ENCODE data around the gene MLH1. TPM values are rescaled to one million over a fixed set of nuclear protein-coding genes. Genes with fewer than 3 reads are reported as not detected.

The MLH1 gene
- polyA plus RNA-seq, 6 donors from 2014 or later: 24.4 to 39.9 (median 26.7) TPM

GRCh38 chr3:37093481-37093880 lies 100.2 kb downstream of the MLH1 start:
- no peaks in the 10 kb centered on the region for H3K9me3 Mint-ChIP-seq
- ATAC-seq (ENCODE audit: low read depth in 2 of 2): no peak
- no peaks in the 10 kb centered on the region for H3K4me1 Mint-ChIP-seq
- peak overlapping the region in 2 of 6 donors; percentile 11 to 28 for H3K27ac Mint-ChIP-seq
- H3K27me3 Mint-ChIP-seq: no peaks in the 10 kb centered on the region
- DNase-seq: no peak
- no peak overlapping the region for H3K4me3 Mint-ChIP-seq
- H3K36me3 Mint-ChIP-seq: peaks cover 12 to 25% of the 10 kb centered on the region in 2 donors

GRCh38 chr3:37094636-37095035 lies 101.3 kb downstream of the MLH1 start:
- ATAC-seq (ENCODE audit: low read depth in 2 of 2) (no peak), DNase-seq (no peak)
- Mint-ChIP-seq H3K27ac (no peak overlapping the region), H3K9me3 (no peaks in the 10 kb centered on the region), H3K36me3 (peaks cover 12 to 23% of the 10 kb centered on the region in 2 donors), H3K27me3 (no peaks in the 10 kb centered on the region), H3K4me1 (no peaks in the 10 kb centered on the region), H3K4me3 (no peak overlapping the region)

GRCh38 chr3:37096288-37096687 lies 103.0 kb downstream of the MLH1 start:
- peaks cover 8 to 12% of the 10 kb centered on the region in 2 donors for H3K36me3 Mint-ChIP-seq
- H3K27ac Mint-ChIP-seq: no peak overlapping the region
- no peaks in the 10 kb centered on the region for H3K27me3 Mint-ChIP-seq
- H3K9me3 Mint-ChIP-seq: no peaks in the 10 kb centered on the region
- H3K4me1 Mint-ChIP-seq: no peaks in the 10 kb centered on the region
- ATAC-seq (ENCODE audit: low read depth in 2 of 2) (no peak), DNase-seq (no peak)
- no peak overlapping the region for H3K4me3 Mint-ChIP-seq

- H3K36me3 Mint-ChIP-seq: peaks cover 6 to 12% of the 10 kb centered on the region in 2 donors
- H3K4me1 Mint-ChIP-seq: no peaks in the 10 kb centered on the region
- no peaks in the 10 kb centered on the region for H3K27me3 Mint-ChIP-seq
- H3K9me3 Mint-ChIP-seq: no peaks in the 10 kb centered on the region
- DNase-seq: no peak
- no peak overlapping the region for H3K4me3 Mint-ChIP-seq
- no peak for ATAC-seq (ENCODE audit: low read depth in 2 of 2)
- no peak overlapping the region for H3K27ac Mint-ChIP-seq
Observed at GRCh38 chr3:37096975-37097374, 103.7 kb downstream of the MLH1 start.

- ATAC-seq (ENCODE audit: low read depth in 2 of 2): no peak
- Mint-ChIP-seq H3K27me3 (no peaks in the 10 kb centered on the region), H3K36me3 (peaks cover 9 to 12% of the 10 kb centered on the region in 2 donors)
Observed at GRCh38 chr3:37097776-37098175, 104.5 kb downstream of the MLH1 start.

GRCh38 chr3:37098884-37099283 lies 105.6 kb downstream of the MLH1 start:
- Mint-ChIP-seq H3K36me3 (peaks cover 3 to 9% of the 10 kb centered on the region in 2 donors), H3K27me3 (no peaks in the 10 kb centered on the region), H3K9me3 (no peaks in the 10 kb centered on the region), H3K4me3 (no peak overlapping the region), H3K4me1 (peaks cover 0 to 5% (median 0%) of the 10 kb centered on the region in 3 donors), H3K27ac (peak overlapping the region in 2 of 6 donors; percentile 1 to 70)
- no peak for ATAC-seq (ENCODE audit: low read depth in 2 of 2)
- no peak for DNase-seq

More at GRCh38 chr3:37097776-37098175, 104.5 kb downstream of the MLH1 start:
- Mint-ChIP-seq H3K4me1 (no peaks in the 10 kb centered on the region), H3K27ac (no peak overlapping the region), H3K4me3 (no peak overlapping the region), H3K9me3 (no peaks in the 10 kb centered on the region)
- no peak for DNase-seq

- ATAC-seq (ENCODE audit: low read depth in 2 of 2): no peak
- Mint-ChIP-seq H3K9me3 (no peaks in the 10 kb centered on the region), H3K36me3 (peaks cover 0 to 9% of the 10 kb centered on the region in 2 donors), H3K27me3 (no peaks in the 10 kb centered on the region), H3K4me3 (no peak overlapping the region), H3K4me1 (peaks cover 0 to 5% (median 0%) of the 10 kb centered on the region in 3 donors), H3K27ac (no peak overlapping the region)
- DNase-seq: no peak
Observed at GRCh38 chr3:37099469-37099868, 106.2 kb downstream of the MLH1 start.

GRCh38 chr3:37100411-37100810 lies 107.1 kb downstream of the MLH1 start:
- DNase-seq (no peak), ATAC-seq (ENCODE audit: low read depth in 2 of 2) (no peak)
- no peak overlapping the region for H3K4me3 Mint-ChIP-seq
- H3K27ac Mint-ChIP-seq: no peak overlapping the region
- no peaks in the 10 kb centered on the region for H3K27me3 Mint-ChIP-seq
- no peaks in the 10 kb centered on the region for H3K9me3 Mint-ChIP-seq
- peaks cover 0 to 4% of the 10 kb centered on the region in 2 donors for H3K36me3 Mint-ChIP-seq
- peaks cover 0 to 5% (median 0%) of the 10 kb centered on the region in 3 donors for H3K4me1 Mint-ChIP-seq

Other genes with a start within 250 kb of the MLH1 start
- gene DCLK3, start 229.0 kb upstream of the MLH1 start, polyA plus RNA-seq (ENCODE audit: low read depth in 6 of 6): not detected
- 10 to 100 TPM in 5 of 6 donors, under 1 TPM in 1; 0.56 to 25.1 (median 20.4) TPM for gene TRANK1, start 48.5 kb upstream of the MLH1 start, polyA plus RNA-seq (ENCODE audit: low read depth in 6 of 6)
- gene EPM2AIP1, start 387 bp upstream of the MLH1 start, polyA plus RNA-seq (ENCODE audit: low read depth in 6 of 6): 10 to 100 TPM in 1 of 6 donors, 1 to 10 TPM in 5; 6.9 to 13.7 (median 7.4) TPM
- gene LRRFIP2, start 181.1 kb downstream of the MLH1 start, polyA plus RNA-seq (ENCODE audit: low read depth in 6 of 6): 10 to 100 TPM in 5 of 6 donors, 1 to 10 TPM in 1; 7.6 to 20.6 (median 15.5) TPM
- gene GOLGA4, start 249.8 kb downstream of the MLH1 start, polyA plus RNA-seq (ENCODE audit: low read depth in 6 of 6): 10 to 100 TPM in 2 of 6 donors, 1 to 10 TPM in 4; 4.2 to 30.3 (median 8.5) TPM